GM18873 (cell line): ENCODE data around the gene VRTN.
A peak's percentile ranks its signal among the peaks of the same experiment; 100 is the strongest.
"Not testable (repeated sequence)": the region's sequence is repeated elsewhere in the genome, so short reads cannot be mapped to it uniquely, and the experiment has no call there.

ENCODE experiments used
- ATAC-seq: cut with Tn5 transposase; IDR thresholded peaks from one replicate; pipeline ENCODE4 v1.9.1; 2021; ENCODE audit warnings: mild to moderate bottlenecking, moderate library complexity, moderate number of reproducible peaks; ENCODE audit not compliant: unreplicated experiment, low FRiP score

Gene VRTN, protein sequence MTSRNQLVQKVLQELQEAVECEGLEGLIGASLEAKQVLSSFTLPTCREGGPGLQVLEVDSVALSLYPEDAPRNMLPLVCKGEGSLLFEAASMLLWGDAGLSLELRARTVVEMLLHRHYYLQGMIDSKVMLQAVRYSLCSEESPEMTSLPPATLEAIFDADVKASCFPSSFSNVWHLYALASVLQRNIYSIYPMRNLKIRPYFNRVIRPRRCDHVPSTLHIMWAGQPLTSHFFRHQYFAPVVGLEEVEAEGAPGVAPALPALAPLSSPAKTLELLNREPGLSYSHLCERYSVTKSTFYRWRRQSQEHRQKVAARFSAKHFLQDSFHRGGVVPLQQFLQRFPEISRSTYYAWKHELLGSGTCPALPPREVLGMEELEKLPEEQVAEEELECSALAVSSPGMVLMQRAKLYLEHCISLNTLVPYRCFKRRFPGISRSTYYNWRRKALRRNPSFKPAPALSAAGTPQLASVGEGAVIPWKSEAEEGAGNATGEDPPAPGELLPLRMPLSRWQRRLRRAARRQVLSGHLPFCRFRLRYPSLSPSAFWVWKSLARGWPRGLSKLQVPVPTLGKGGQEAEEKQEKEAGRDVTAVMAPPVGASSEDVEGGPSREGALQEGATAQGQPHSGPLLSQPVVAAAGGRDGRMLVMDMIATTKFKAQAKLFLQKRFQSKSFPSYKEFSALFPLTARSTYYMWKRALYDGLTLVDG

DNA sequence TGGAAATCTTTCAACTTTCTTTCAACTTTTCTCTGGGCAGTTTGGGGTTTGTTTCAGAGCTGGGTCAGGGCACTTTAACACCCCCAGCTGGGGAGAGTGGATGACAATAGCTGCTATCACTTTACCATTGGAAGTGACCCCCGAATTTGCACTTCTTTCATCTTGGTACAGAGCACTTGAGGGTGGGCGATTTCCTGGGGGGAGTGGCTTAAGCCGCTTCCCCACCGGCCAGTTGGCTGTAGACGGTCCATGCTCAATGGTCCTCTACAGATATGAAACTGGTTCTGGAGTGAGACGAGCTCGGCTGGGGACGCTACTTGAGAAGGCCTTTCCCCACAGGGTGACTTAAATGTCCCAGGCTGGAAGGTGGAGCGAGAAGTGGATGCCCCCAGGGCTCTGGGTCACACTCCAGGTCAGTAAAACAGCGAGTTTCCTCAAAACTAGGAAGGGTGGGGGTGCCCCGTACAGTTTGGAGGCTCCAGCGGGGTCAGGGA lies at the start of gene VRTN:
Gene VRTN, plus strand, starts transcription at position 231 of the 494 bp plus-strand sequence. CDS start 8,313 bp downstream, outside the sequence.
- ATAC-seq: no peak

DNA sequence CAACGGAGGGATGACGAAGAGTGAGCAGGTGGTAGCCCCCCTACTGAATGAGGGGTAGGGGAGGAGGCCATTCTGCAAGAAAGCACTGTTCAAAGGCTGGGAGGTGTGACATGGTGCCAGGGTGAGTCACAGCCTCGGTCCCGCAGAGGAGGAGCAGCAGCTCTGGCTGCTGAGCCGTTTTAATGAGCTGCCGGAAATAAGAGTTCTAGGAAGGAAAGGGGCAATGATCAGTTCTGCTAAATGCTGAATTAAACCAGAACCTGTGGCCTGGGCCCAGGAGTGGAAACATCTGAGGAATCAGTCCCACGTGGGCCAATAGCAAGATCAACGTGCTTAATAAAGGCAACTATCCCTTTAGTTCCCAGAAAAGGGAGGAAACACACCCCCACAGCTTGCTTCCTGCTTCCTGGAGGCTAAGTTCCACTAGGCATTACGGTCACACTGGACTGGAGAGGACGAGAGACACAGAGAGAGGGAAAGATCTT lies 49.2 kb upstream of the VRTN start:
- no peak for ATAC-seq

DNA sequence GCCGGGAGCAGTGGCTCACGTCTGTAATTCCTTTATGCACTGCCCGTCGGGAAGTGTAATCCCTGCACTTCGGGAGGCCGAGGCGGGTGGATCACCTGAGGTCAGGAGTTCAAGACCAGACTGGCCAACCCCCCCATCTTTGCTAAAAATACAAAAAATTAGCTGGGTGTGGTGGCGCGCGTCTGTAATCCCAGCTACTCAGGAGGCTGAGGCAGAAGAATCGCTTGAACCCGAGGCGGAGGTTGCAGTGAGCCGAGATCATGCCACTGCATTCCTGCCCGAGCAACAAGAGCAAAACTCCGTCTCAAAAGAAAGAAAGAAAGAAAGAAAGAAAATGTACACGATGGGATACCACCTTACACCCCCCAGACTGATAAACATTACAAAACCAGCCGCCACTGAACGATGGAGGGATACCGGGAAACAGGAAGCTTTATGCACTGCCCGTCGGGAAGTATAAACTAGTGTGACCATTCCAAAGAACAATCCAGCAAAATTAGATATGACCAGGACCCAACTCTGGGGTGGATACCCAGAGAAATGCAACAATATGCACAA lies 46.6 kb upstream of the VRTN start:
- no peak for ATAC-seq

DNA sequence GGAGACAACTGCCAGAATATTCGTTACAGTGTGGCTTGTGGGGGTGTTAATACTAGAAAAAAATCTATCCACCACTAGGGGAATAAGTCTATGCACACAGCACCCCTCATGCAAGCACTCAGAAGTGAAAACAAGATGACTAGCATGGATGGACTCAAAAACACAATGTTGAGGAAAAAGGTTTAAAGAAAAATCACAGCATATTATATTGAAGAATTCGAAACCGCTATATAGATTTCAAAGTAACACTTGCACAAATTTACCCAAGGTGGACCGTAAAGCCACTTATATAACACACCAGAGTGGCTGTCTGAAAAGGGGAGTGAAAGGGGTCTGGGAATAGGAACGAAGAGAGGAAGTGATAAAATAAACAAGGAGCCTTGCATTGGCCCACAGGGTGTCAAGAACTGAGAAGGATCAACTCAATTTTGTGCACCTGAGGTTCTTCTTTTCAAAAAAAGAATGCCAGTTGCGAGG lies 46.1 kb upstream of the VRTN start:
- no peak for ATAC-seq

DNA sequence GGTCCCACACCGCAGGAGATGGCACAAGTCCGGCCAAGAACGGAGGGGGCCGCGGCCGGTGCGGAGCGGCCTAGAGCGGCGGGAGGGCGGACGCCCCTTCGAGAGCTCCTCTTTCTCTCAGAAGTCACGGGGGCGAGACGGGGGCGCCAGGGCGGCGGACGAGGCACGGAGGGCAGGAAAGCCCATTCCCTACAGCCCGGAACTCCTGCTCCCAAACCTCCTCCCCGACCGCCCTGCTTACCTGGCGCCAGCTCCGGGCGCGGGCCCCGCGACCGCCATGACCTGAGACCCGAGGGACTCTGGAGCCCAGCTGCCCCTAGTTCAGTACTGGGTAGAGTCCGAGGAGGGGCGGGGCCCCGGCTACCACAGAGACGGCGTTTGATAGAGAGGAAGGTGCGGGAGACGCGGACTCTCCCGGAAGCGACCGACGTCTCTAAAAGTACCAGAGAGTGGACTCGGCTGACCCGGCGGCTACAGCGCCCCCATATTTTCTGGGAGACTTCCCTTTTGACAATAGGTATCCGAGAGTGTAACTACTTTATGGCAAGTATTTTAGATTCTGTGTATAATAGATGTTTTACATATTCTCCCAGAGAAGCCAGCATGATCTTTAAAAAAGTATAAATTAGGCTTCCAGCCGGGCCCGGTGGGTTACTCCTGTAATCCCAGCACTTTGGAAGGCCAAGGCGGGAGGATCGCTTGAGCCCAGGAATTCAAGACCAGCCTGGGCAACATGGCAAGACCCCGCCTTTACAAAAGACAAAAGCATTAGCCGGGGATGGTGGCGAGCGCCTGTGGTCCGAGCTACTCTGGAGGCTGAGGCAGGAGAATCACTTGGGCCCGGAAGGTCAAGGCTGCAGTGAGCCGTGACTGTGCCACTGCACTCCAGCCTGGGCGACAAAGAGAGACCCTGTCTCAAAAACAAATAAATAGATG lies 45.4 kb upstream of the VRTN start, which contains the start of gene ABCD4:
Gene ABCD4, minus strand, starts transcription at position 301 of the 936 bp plus-strand sequence. Its CDS starts 22 bp downstream, at position 279.
- peak; percentile 90 for ATAC-seq

DNA sequence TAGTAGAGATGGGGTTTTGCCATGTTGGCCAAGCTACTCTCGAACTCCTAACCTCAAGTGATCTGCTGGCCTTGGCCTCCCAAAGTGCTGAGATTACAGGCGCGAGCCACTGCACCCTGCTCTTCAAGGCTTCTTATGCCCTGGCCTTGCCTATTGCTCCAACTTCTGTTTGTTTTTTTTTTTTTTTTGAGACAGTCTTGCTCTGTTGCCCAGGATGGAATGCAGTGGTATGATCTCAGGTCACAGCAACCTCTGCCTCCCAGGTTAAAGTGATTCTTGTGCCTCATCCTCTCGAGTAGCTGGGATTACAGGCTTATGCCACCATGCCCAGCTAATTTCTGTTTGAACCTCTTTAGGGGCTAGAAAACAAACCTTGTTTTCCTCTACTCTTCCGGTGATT lies 39.6 kb upstream of the VRTN start:
- ATAC-seq: no peak

DNA sequence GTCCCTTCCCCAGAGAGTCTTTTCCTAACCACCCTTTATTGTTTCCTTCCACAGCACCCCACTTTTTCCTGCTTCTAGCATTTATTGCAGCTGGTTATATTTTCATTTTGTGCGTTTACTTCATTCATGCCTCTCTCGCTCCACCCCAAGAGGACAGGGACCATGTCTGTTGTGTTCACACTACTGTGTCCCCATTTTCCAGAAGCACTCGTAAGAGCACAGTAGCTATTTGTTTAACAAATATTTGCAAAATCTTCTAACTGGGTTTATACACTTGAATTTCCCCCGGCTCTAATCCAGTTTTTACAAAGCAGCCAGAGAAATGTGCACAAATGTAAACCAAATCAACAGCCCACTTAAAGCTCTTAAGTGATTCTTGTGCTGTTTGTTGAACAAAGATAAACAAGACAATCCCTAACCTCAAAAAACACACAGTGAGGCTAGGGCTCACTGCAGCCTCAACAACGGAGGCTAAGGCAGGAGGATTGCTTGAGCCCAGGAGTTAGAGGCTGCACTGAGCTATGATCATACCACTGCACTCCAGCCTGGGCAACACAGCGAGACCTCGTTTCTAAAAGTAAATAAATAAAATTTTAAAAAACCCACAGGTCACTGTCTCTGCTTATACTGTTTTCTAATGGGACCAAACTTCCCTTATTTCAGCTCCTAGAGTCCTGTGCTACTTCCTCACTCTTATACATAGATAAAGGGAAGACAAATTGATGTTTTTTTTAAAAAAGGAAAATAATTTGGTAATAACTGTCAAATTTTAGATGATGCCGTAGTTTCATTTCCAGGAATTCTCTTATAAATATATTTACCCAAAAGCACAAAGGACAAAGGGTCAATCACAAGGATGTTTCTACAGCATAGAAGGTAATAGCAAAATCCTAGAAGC lies 38.9 kb upstream of the VRTN start:
- ATAC-seq: no peak

DNA sequence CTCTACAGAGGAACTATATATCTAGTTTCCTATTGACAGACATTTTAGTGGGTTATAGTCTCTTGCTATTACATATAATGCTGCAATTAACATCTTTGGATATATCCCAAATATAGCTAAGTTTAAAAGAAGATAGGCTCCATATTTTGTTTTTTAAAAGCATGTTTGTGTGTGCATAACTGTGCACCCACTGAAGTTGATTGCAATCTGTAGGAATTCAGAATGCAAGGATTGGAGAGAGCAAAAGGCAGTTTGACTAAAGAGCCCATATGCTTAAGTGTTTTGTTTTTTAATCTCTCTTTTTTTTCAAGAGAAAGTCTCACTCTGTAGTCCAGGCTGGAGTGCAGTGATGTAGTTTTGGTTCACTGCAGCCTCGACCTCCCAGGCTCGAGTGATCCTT lies 36.1 kb upstream of the VRTN start:
- no peak for ATAC-seq

DNA sequence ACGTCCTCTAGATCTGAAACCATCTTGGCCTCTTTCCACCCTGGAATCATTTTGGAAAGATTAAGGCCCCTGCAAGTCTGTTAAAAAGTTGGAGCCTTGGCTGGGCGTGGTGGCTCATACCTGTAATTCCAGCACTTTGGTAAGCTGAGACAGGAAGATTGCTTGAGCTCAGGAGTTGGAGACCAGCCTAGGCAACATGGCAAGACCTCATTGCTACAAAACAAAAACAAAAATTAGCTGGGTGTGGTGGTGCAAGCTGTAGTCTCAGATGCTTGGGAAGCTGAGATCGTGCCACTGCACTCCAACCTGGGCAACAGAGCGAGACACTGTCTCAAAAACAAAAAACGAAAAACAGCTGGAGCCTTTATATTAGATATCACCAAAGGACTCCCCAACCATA lies 34.7 kb upstream of the VRTN start:
- ATAC-seq: no peak

DNA sequence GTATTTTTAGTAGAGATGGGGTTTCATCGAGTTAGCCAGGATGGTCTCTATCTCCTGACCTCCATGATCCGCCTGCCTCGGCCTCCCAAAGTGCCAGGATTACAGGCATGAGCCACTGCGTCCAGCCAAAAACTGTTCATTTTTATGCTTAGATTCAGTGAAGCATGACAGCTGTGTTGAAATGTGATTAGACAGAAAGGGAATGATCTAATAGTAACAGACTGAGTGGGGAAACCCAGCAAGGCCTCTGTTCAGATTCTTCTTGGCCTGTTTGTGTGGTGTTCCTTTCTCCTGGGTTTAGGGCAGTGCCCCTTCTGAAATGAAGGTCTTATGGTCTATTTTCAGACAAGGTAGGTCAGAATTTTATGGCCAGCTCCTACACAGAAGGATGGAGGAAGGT lies 33.7 kb upstream of the VRTN start:
- ATAC-seq: no peak

DNA sequence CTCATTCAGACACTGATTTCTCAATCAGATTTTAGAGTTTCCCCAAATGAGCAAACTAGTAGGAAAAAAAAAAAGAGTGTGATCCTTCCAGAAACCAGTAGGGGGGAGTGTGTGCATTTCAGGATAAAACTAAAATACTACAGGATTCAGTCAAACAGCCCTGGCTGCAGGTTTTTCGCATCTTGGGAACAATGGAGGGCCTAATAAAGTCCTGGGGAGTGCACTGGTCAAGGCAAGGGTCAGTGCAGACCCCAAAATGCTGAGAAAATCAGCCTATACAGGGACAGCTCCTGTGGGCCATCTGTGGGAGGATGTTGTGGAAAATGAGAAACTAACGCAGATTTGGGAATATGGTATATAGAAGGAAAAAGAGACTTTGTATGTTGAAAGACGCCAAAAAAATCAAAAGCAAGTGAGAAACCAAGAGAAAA lies 23.3 kb upstream of the VRTN start:
- no peak for ATAC-seq

DNA sequence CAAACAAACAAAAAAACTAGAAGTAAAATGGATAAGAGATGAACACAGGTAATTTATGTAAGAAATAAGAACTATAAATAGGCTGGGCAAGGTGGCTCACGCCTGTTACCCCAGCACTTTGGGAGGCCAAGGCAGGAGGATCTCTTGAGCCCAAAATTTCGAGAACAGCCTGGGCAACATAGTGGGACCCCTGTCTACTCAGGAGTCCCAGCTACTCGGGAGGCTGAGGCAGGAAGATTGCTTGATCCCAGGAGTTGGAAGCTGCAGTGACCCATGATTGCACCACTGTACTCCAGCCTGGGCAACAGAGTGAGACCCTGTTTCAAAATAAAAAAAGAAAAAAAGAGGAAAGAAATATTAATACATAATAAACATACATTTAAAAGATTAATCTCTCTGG lies 22.8 kb upstream of the VRTN start:
- ATAC-seq: no peak

DNA sequence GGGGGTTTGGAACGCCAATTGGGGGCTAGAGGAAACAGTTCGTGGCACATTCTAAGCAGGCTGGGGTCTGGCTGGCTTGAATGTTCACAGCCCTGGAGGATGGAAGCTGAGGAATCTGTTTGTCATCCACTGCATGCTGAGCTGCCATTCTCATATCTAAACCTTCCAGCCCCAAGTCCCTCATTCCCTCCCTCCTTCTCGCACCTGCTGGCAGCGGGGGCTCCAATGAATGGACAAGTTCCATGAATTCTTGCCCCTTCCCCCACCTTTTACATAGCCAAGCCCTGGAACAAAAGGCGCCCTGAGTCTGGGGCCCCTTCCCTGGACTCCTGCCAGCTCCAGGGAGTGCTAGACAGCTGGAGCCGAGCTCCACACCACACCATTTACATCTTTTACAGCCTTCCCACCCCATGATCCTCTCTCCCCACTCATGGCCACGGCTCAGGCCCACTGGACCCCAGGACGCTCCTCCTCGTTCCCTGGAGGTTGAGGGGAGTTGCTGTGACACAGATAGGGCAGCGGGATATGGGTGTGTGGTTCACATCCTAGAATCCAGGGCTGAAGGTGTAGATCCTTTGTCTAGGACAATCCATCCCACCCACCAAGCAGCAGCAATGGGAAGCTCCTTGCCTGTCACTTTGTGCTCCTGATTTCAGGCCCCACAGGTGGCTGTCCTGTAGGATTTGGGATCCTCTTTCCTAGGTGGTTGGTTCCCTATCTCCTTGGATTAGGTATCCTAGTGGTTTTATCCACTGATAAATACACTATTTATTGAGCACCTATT lies 21.7 kb upstream of the VRTN start:
- no peak for ATAC-seq

DNA sequence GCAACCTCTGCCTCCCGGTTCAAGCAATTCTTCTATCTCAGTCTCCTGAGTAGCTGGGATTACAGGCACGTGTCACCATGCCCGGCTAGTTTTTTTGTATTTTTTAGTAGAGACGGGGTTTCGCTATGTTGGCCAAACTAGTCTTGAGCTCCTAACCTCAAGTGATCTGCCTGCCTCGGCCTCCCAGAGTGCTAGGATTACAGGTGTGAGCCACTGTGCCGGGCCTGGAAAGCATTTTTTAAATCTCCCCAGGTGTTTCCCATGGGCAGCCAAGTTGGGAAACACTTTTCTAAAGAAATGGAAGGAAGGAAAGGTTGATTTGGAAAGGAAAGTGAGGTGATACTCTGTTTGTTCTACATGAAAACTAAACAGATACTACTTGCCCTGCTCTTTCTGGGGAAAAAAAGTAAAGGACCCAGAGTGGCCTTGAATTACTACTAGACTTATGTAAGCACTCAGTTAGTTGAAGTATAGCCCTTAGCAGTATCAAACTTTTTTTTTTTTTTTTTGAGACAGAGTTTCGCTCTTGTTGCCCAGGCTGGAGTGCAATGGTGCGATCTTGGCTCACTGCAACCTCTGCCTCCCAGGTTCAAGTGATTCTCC lies 18.2 kb upstream of the VRTN start:
- not testable (repeated sequence) for ATAC-seq

DNA sequence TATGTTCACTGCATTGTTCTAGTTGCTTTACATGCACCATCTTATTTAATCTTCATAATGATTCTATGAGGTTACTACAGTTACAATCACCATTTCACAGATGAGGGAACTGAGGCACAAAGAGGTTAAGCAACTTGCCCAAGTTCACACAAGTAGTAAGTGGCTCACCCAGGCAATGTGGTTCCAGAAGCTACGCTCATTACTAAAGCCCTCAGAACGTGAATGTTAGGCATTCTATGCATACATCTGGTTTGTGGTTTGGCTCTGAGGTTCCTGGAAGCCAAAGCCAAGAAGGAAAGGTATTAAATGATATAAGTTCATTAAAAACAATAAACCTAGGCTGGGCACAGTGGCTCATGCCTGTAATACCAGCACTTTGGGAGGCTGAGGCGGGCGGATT lies 14.4 kb upstream of the VRTN start:
- ATAC-seq: no peak

DNA sequence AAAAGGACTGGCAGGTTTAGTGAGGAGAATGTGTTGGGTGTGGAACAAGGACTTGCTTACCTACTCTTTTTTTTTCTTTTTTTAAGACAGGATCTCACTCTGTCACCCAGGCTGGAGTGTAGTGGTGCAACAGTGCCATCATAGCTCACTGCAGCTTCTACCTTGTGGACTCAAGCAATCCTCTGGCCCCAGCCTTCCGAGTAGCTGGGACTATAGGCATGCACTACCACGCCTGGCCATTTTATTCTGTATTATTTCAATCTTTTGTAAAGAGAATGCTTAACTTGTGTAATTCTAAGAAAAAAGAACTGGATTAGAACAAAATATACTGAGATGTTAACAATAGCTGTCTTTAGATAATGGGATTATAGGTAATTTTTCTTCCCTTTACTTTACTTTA lies 1.9 kb upstream of the VRTN start:
- no peak for ATAC-seq

DNA sequence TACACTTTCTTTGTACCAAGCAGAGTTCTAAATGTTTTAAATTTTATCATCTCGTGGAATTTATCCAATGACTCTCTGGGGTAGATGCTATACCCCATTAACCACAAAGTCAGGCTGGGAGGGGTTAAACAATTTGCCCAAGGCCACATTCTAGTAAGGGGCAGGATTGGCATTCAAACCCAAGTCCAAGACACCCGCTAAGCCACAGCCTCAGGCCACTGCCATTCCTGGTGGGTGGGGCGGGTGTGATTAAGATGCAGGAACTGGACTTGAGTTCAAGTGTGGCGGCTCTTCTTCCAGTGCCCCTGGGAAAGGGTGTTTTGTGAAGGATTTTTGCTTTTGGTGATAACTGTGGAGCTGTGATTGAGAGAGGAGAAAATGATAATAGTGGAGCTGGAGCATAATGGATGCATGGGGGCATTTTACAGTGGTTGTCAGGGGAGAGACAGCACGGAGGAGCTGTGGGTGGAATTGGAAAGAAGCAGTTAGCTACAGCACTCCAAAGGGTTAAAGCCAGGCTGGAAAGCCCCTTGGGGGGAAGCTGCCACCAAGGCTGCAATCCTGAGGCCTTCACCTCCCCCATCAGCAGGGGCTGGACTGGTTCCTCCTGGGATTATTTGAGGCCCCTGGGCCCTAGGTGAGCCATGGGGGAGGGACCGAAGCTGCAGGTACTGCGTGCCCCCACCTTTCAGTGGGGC lies 1.0 kb upstream of the VRTN start:
- no peak for ATAC-seq
